CD4-positive, alpha-beta T cell (primary cell): ENCODE results near the gene ZYX. TPM values are rescaled to one million over a fixed set of nuclear protein-coding genes. Genes with fewer than 3 reads are reported as not detected.

ENCODE experiments used
- ATAC-seq: fragments of 200-7000 bp; cut with Tn5 transposase; one replicate; pipeline ENCODE4 v1.10.0; 2022; ENCODE audit warnings: mild to moderate bottlenecking; ENCODE audit not compliant: poor library complexity
- CTCF ChIA-PET: fragments of 350-600 bp; sonication (Branson Sonifier 250); formaldehyde crosslinking; loops from one replicate; lab custom pipeline; 2021; ENCODE audit warnings: antibody characterized with exemption, inconsistent platforms; lab: Charles Lee
- POLR2A ChIA-PET: fragments of 350-600 bp; sonication (Branson Sonifier 250); formaldehyde crosslinking; loops from one replicate; lab custom pipeline; 2021; ENCODE audit warnings: antibody characterized with exemption, inconsistent platforms; lab: Charles Lee
- DNase-seq, 14 experiments: peaks; one replicate each; pipeline ENCODE4 v3.0.0-alpha.2; 2013 to 2020; ENCODE audit warnings: mixed read lengths in 2 of 14
- H3K27ac ChIP-seq, 2 donors: one replicate each; pipeline versions ENCODE4 v1.5.1 to v1.7.0; 2013; ENCODE audit warnings: low read length in 2 of 2, low read depth in 1 of 2, mild to moderate bottlenecking in 1 of 2
- H3K27me3 ChIP-seq, 2 experiments: 1 replicate in 1 of 2; 2 replicates in 1 of 2; pipeline versions ENCODE4 v1.6.1 to v1.7.0; 2013; ENCODE audit warnings: low read length in 2 of 2, control low read depth in 1 of 2, mild to moderate bottlenecking in 1 of 2, moderate library complexity in 1 of 2; ENCODE audit not compliant: insufficient read depth in 2 of 2, control insufficient read depth in 1 of 2
- H3K36me3 ChIP-seq: one replicate; pipeline ENCODE4 v1.6.1; 2013; ENCODE audit warnings: low read length, control low read depth; ENCODE audit not compliant: insufficient read depth
- H3K4me1 ChIP-seq: one replicate; pipeline ENCODE4 v1.6.1; 2013; ENCODE audit warnings: low read length, control low read depth; ENCODE audit not compliant: insufficient read depth
- H3K4me3 ChIP-seq: one replicate; pipeline ENCODE4 v1.5.1; 2013; ENCODE audit warnings: mild to moderate bottlenecking, low read length, moderate library complexity
- H3K9me3 ChIP-seq, 2 experiments: 1 replicate in 1 of 2; 2 replicates in 1 of 2; pipeline versions ENCODE4 v1.6.1 to v1.7.0; 2013; ENCODE audit warnings: low read length in 2 of 2, mild to moderate bottlenecking in 2 of 2, control low read depth in 1 of 2, moderate library complexity in 1 of 2; ENCODE audit not compliant: control insufficient read depth in 1 of 2, insufficient read depth in 1 of 2
- H3K27ac Mint-ChIP-seq: one replicate; pipeline ENCODE4 v1.8.0; 2020; ENCODE audit warnings: mixed read lengths
- H3K27me3 Mint-ChIP-seq: one replicate; pipeline ENCODE4 v1.8.0; 2021; ENCODE audit warnings: mixed read lengths
- H3K36me3 Mint-ChIP-seq: one replicate; pipeline ENCODE4 v1.8.0; 2021; ENCODE audit warnings: low read depth, mixed read lengths
- H3K4me1 Mint-ChIP-seq: one replicate; pipeline ENCODE4 v1.8.0; 2021; ENCODE audit warnings: low read depth, mixed read lengths
- H3K4me3 Mint-ChIP-seq: one replicate; pipeline ENCODE4 v1.8.0; 2020; ENCODE audit warnings: mild to moderate bottlenecking, mixed read lengths
- H3K9me3 Mint-ChIP-seq: one replicate; pipeline ENCODE4 v1.8.0; 2020; ENCODE audit warnings: mixed read lengths
- CTCF ChIP-seq: fragments of 200-600 bp; IDR thresholded peaks from one replicate; pipeline ENCODE4 v1.8.0; 2022; ENCODE audit warnings: antibody characterized with exemption, mild to moderate bottlenecking
- intact Hi-C, 2 experiments: fragments of 100-400 bp; cut with DNase I in 1 of 2; cut with micrococcal nuclease in 1 of 2; formaldehyde crosslinking; loops; one replicate each; pipeline versions ENCODE4 v1.15.1 to v1.9.0; 2023 to 2025; cut with DNase I, micrococcal nuclease
- total RNA-seq, 174 experiments: library from RNA in 2 of 174; stranded (reverse) in 2 of 174; gene quantifications; one replicate each; pipeline ENCODE4 v1.2.3 and lab custom pipeline; 2021 to 2026

The ZYX gene
- total RNA-seq, 2 experiments from 2014 or later = 132 to 146 TPM

GRCh38 chr7:143408686-143409561 lies 27.8 kb downstream of the ZYX start, which contains the start of gene EPHA1:
TSS of gene EPHA1 (minus strand) at chr7:143408856. CDS start at chr7:143408805, 51 bp downstream.
- Mint-ChIP-seq H3K9me3 (no peaks in the 10 kb centered on the region), H3K4me1 (peaks cover 87% of the 10 kb centered on the region), H3K36me3 (peaks cover 35% of the 10 kb centered on the region), H3K27me3 (no peaks in the 10 kb centered on the region), H3K27ac (peak within 1 kb of the TSS; percentile 85), H3K4me3 (peak within 1 kb of the TSS; percentile 94)
- peak; percentile 30 to 85 (median 50) for DNase-seq
- Histone ChIP-seq H3K9me3 (no peaks in the 10 kb centered on the region), H3K36me3 (peaks cover 6% of the 10 kb centered on the region), H3K4me1 (peaks cover 55% of the 10 kb centered on the region), H3K27me3 (no peaks in the 10 kb centered on the region), H3K4me3 (peak within 1 kb of the TSS; percentile 71), H3K27ac (peak within 1 kb of the TSS; percentile 13 to 38)
- TF ChIP-seq CTCF = peak; percentile 59
- ATAC-seq = peak; percentile 74
- ChIA-PET CTCF (interaction anchor here (0.8 to 2.6 kb wide), 3 partner anchors 28 to 169 kb away, joined by 4 to 16 read pairs (median 6); partner anchors contain the start of gene ZYX), POLR2A (interaction anchor here (0.7 to 6.0 kb wide), 14 partner anchors 13 to 601 kb away, joined by 3 to 57 read pairs (median 10); no protein-coding TSS in a partner anchor)
- intact Hi-C loops = loop anchor here (1.0 to 5.0 kb wide), 6 partner anchors 28 to 157 kb away; partner anchors contain the start of genes CASP2 (in 1 of the 2), FAM131B (in 1 of the 2) and ZYX (in 1 of the 2)

- H3K36me3 ChIP-seq = peaks cover 6% of the 10 kb centered on the region
- peaks cover 31% of the 10 kb centered on the region for H3K36me3 Mint-ChIP-seq
- no peaks in the 10 kb centered on the region for H3K27me3 ChIP-seq
- H3K27me3 Mint-ChIP-seq = no peaks in the 10 kb centered on the region
- peaks cover 47% of the 10 kb centered on the region for H3K4me1 ChIP-seq
- CTCF ChIA-PET = no interaction called here
- peak overlapping the region; percentile 34 for H3K27ac Mint-ChIP-seq
- POLR2A ChIA-PET = interaction anchor here (0.8 kb wide), 1 partner anchor 11 kb away, joined by 4 read pairs; no protein-coding TSS in a partner anchor
- ATAC-seq = no peak
- no peak for DNase-seq
- intact Hi-C loops = no loop called here
- H3K27ac ChIP-seq = no peak overlapping the region
- no peaks in the 10 kb centered on the region for H3K9me3 ChIP-seq
- peaks cover 72% of the 10 kb centered on the region for H3K4me1 Mint-ChIP-seq
- H3K4me3 Mint-ChIP-seq = peak overlapping the region; percentile 65
- H3K9me3 Mint-ChIP-seq = no peaks in the 10 kb centered on the region
- H3K4me3 ChIP-seq = no peak overlapping the region
- TF ChIP-seq CTCF = no peak
Observed at GRCh38 chr7:143410521-143411004, 29.4 kb downstream of the ZYX start.

GRCh38 chr7:143411976-143412708 lies 31.0 kb downstream of the ZYX start:
- Histone ChIP-seq H3K4me1 (peaks cover 31% of the 10 kb centered on the region), H3K9me3 (no peaks in the 10 kb centered on the region), H3K4me3 (no peak overlapping the region), H3K27ac (no peak overlapping the region), H3K36me3 (no peaks in the 10 kb centered on the region), H3K27me3 (no peaks in the 10 kb centered on the region)
- H3K27me3 Mint-ChIP-seq = no peaks in the 10 kb centered on the region
- ChIA-PET CTCF (no interaction called here), POLR2A (no interaction called here)
- no peak overlapping the region for H3K27ac Mint-ChIP-seq
- ATAC-seq (no peak), DNase-seq (no peak)
- H3K4me3 Mint-ChIP-seq = peak overlapping the region; percentile 21
- H3K9me3 Mint-ChIP-seq = no peaks in the 10 kb centered on the region
- TF ChIP-seq CTCF = no peak
- peaks cover 30% of the 10 kb centered on the region for H3K36me3 Mint-ChIP-seq
- intact Hi-C loops = no loop called here
- H3K4me1 Mint-ChIP-seq = peaks cover 67% of the 10 kb centered on the region
